ENCODE measurements around the gene ESRRG. TPM values are rescaled to one million over a fixed set of nuclear protein-coding genes. Genes with fewer than 3 reads are reported as not detected.

Gene ESRRG
- polyA plus RNA-seq, 1 donor from 2014 or later = 3.7 TPM

DNA sequence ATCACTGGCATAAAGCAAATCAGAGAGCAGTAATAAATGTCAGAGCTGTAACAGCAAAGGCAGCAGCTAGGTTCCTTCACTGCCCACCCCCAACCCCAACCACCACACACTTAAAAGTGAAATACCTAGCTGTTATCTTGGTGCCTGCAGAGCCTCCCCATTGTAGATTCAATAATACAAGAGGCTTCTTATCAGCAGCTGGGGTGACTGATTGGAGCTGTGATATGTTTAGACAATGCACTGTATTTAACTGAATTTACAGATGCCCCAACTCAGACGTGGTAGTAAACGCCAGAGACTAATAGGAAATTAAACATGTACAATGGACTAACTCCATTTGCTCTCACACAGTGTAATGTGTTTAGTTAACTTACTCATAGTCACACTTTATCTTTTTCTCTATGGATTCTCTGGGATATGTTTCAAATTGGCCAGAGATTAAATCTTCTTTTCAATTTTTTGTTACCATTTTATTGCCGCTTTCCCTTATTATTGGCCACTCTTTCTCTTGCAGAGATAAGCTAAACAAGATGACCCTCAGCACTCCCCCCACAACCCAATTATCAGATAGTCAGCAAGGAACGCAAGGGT lies 117.1 kb downstream of the ESRRG start:
- Histone ChIP-seq H3K27me3 (ENCODE audit: insufficient read depth, low read depth, low read length) (peaks cover 6% of the 10 kb centered on the region), H3K9me3 (ENCODE audit: low read length) (no peaks in the 10 kb centered on the region), H3F3A (ENCODE audit: insufficient read depth, low read length, poor library complexity, severe bottlenecking) (no peaks in the 10 kb centered on the region), H4K20me1 (ENCODE audit: insufficient read depth) (no peaks in the 10 kb centered on the region), H3K79me2 (replicated peaks; ENCODE audit: insufficient read depth, low read length) (no peaks in the 10 kb centered on the region), H3K27ac (ENCODE audit: low read length) (no peak overlapping the region), H3K4me2 (ENCODE audit: low read length) (peak overlapping the region; percentile 16), H2AFZ (ENCODE audit: low read depth, low read length) (no peak overlapping the region), H3K9me2 (ENCODE audit: insufficient read depth, low read length) (no peaks in the 10 kb centered on the region), H3K9ac (ENCODE audit: low read length) (no peak overlapping the region), H3K4me3 (ENCODE audit: low read length) (no peak overlapping the region), H3K36me3 (ENCODE audit: insufficient read depth, low read length) (no peaks in the 10 kb centered on the region)
- TF ChIP-seq, protein P1, sequence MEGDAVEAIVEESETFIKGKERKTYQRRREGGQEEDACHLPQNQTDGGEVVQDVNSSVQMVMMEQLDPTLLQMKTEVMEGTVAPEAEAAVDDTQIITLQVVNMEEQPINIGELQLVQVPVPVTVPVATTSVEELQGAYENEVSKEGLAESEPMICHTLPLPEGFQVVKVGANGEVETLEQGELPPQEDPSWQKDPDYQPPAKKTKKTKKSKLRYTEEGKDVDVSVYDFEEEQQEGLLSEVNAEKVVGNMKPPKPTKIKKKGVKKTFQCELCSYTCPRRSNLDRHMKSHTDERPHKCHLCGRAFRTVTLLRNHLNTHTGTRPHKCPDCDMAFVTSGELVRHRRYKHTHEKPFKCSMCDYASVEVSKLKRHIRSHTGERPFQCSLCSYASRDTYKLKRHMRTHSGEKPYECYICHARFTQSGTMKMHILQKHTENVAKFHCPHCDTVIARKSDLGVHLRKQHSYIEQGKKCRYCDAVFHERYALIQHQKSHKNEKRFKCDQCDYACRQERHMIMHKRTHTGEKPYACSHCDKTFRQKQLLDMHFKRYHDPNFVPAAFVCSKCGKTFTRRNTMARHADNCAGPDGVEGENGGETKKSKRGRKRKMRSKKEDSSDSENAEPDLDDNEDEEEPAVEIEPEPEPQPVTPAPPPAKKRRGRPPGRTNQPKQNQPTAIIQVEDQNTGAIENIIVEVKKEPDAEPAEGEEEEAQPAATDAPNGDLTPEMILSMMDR (IDR thresholded peaks at IDR 0.05; ENCODE audit: poor library complexity, severe bottlenecking) = no peak
- TF ChIP-seq RAD21 (conservative IDR thresholded peaks at IDR 0.05) = no peak
- no peak for TF ChIP-seq EP300 (conservative IDR thresholded peaks at IDR 0.05; ENCODE audit: poor library complexity, severe bottlenecking)
- no peak for TF ChIP-seq POLR2AphosphoS5 (IDR thresholded peaks at IDR 0.05)
- TF ChIP-seq, protein P2, sequence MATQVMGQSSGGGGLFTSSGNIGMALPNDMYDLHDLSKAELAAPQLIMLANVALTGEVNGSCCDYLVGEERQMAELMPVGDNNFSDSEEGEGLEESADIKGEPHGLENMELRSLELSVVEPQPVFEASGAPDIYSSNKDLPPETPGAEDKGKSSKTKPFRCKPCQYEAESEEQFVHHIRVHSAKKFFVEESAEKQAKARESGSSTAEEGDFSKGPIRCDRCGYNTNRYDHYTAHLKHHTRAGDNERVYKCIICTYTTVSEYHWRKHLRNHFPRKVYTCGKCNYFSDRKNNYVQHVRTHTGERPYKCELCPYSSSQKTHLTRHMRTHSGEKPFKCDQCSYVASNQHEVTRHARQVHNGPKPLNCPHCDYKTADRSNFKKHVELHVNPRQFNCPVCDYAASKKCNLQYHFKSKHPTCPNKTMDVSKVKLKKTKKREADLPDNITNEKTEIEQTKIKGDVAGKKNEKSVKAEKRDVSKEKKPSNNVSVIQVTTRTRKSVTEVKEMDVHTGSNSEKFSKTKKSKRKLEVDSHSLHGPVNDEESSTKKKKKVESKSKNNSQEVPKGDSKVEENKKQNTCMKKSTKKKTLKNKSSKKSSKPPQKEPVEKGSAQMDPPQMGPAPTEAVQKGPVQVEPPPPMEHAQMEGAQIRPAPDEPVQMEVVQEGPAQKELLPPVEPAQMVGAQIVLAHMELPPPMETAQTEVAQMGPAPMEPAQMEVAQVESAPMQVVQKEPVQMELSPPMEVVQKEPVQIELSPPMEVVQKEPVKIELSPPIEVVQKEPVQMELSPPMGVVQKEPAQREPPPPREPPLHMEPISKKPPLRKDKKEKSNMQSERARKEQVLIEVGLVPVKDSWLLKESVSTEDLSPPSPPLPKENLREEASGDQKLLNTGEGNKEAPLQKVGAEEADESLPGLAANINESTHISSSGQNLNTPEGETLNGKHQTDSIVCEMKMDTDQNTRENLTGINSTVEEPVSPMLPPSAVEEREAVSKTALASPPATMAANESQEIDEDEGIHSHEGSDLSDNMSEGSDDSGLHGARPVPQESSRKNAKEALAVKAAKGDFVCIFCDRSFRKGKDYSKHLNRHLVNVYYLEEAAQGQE (IDR thresholded peaks at IDR 0.05; ENCODE audit: borderline replicate concordance) = no peak
- no peak for TF ChIP-seq EZH2 (IDR thresholded peaks at IDR 0.05; ENCODE audit: borderline replicate concordance, insufficient read depth, low read length, poor library complexity, severe bottlenecking)
- no peak for TF ChIP-seq SMC3 (conservative IDR thresholded peaks at IDR 0.05; ENCODE audit: poor library complexity)
- TF ChIP-seq TAF1 (IDR thresholded peaks at IDR 0.05; ENCODE audit: low read depth) = no peak
- no peak for TF ChIP-seq MXI1 (conservative IDR thresholded peaks at IDR 0.05; ENCODE audit: poor library complexity, severe bottlenecking)

DNA sequence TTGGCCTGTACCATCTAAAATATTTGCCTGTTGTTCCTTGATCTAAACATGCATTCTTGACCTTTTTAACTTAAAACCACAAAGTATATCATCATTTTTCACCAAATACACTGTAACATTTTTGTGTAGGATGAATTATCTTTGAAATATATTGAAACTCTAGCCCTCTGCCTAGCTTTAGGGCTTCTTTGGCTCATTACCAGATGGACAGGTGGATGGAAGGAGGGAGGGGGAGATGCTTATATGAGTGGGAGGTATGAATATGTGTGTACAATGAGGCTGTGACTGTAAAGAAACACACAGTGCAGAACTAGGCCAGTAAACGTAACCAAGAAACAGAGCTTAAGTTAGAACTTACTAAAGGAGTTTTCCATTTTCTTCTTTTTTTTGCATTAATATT lies 118.5 kb downstream of the ESRRG start:
- H3K27ac ChIP-seq (ENCODE audit: low read length) = no peak overlapping the region
- H2AFZ ChIP-seq (ENCODE audit: low read depth, low read length) = no peak overlapping the region
- H3K4me3 ChIP-seq (ENCODE audit: low read length) = no peak overlapping the region
- TF ChIP-seq, protein P2 (IDR thresholded peaks at IDR 0.05; ENCODE audit: borderline replicate concordance) = no peak
- TF ChIP-seq TAF1 (IDR thresholded peaks at IDR 0.05; ENCODE audit: low read depth) = no peak
- TF ChIP-seq SMC3 (conservative IDR thresholded peaks at IDR 0.05; ENCODE audit: poor library complexity) = no peak
- TF ChIP-seq EZH2 (IDR thresholded peaks at IDR 0.05; ENCODE audit: borderline replicate concordance, insufficient read depth, low read length, poor library complexity, severe bottlenecking) = no peak
- TF ChIP-seq EP300 (conservative IDR thresholded peaks at IDR 0.05; ENCODE audit: poor library complexity, severe bottlenecking) = no peak
- TF ChIP-seq RAD21 (conservative IDR thresholded peaks at IDR 0.05) = no peak
- TF ChIP-seq POLR2AphosphoS5 (IDR thresholded peaks at IDR 0.05) = no peak
- no peak for TF ChIP-seq MXI1 (conservative IDR thresholded peaks at IDR 0.05; ENCODE audit: poor library complexity, severe bottlenecking)
- TF ChIP-seq, protein P1 (IDR thresholded peaks at IDR 0.05; ENCODE audit: poor library complexity, severe bottlenecking) = no peak
- no peaks in the 10 kb centered on the region for H3K79me2 ChIP-seq (replicated peaks; ENCODE audit: insufficient read depth, low read length)
- no peaks in the 10 kb centered on the region for H3K9me2 ChIP-seq (ENCODE audit: insufficient read depth, low read length)
- no peaks in the 10 kb centered on the region for H3K9me3 ChIP-seq (ENCODE audit: low read length)
- no peaks in the 10 kb centered on the region for H3K36me3 ChIP-seq (ENCODE audit: insufficient read depth, low read length)
- peaks cover 6% of the 10 kb centered on the region for H3K27me3 ChIP-seq (ENCODE audit: insufficient read depth, low read depth, low read length)
- no peak overlapping the region for H3K9ac ChIP-seq (ENCODE audit: low read length)
- H4K20me1 ChIP-seq (ENCODE audit: insufficient read depth) = no peaks in the 10 kb centered on the region
- no peaks in the 10 kb centered on the region for H3F3A ChIP-seq (ENCODE audit: insufficient read depth, low read length, poor library complexity, severe bottlenecking)
- H3K4me2 ChIP-seq (ENCODE audit: low read length) = no peak overlapping the region
